Measurements from ENCODE around the gene ZNF195. TPM values are rescaled to one million over a fixed set of nuclear protein-coding genes. Genes with fewer than 3 reads are reported as not detected.

The ZNF195 gene
- total and polyA plus RNA-seq, 9 donors, result 8.3 to 26.0 (median 15.6) TPM

DNA sequence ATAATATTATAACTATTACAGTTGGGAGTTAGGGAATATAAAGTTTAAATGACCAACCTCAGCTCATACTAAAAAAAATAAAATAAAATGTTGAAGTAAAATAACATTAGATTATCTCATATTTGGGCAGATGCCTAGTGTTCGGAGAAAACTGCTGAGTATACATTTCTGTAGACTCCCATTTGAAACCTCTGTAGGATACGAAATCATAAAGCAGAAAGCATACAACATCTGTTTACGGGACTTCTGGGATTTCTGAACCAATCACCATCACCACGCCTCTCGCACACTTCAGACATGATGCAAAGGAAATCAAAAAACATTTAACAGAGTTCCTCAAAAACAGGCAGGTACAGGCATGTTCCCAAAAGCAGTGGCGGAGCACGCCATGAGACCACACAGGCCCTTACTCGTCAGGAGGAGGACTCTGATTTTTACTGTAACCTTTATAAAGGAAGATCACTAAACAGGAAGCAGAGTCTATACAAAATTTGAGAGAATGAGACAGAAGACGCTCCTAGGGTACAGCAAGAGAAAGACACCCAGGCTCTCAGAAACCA lies 8.6 kb downstream of the ZNF195 start:
- Histone ChIP-seq H3K9me3 (no peaks in the 10 kb centered on the region), H3K36me3 (no peaks in the 10 kb centered on the region), H3K4me1 (ENCODE audit: insufficient read depth) (no peaks in the 10 kb centered on the region), H3K27me3 (no peaks in the 10 kb centered on the region), H3K27ac (no peak overlapping the region), H3K4me3 (no peak overlapping the region)
- intact Hi-C loops (cut with DNase I), result no loop called here
- TF ChIP-seq EP300 (IDR thresholded peaks at IDR 0.05) (no peak), POLR2A (IDR thresholded peaks at IDR 0.05) (no peak)
- TF ChIP-seq, protein P1, sequence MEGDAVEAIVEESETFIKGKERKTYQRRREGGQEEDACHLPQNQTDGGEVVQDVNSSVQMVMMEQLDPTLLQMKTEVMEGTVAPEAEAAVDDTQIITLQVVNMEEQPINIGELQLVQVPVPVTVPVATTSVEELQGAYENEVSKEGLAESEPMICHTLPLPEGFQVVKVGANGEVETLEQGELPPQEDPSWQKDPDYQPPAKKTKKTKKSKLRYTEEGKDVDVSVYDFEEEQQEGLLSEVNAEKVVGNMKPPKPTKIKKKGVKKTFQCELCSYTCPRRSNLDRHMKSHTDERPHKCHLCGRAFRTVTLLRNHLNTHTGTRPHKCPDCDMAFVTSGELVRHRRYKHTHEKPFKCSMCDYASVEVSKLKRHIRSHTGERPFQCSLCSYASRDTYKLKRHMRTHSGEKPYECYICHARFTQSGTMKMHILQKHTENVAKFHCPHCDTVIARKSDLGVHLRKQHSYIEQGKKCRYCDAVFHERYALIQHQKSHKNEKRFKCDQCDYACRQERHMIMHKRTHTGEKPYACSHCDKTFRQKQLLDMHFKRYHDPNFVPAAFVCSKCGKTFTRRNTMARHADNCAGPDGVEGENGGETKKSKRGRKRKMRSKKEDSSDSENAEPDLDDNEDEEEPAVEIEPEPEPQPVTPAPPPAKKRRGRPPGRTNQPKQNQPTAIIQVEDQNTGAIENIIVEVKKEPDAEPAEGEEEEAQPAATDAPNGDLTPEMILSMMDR (IDR thresholded peaks at IDR 0.05), result no peak
- WGBS, 3 donors, result 84 to 88% (median 87%) methylated on average over 9 of the region's 9 CpGs
- DNase-seq, result no peak

GRCh38 chr11:3369366-3369765 lies 9.6 kb downstream of the ZNF195 start:
- TF ChIP-seq, protein P1 (IDR thresholded peaks at IDR 0.05), result no peak
- TF ChIP-seq EP300 (IDR thresholded peaks at IDR 0.05), result no peak
- TF ChIP-seq POLR2A (IDR thresholded peaks at IDR 0.05), result no peak
- intact Hi-C loops (cut with DNase I), result no loop called here
- Histone ChIP-seq H3K36me3 (no peaks in the 10 kb centered on the region), H3K4me1 (ENCODE audit: insufficient read depth) (no peaks in the 10 kb centered on the region), H3K27ac (no peak overlapping the region), H3K27me3 (no peaks in the 10 kb centered on the region), H3K4me3 (no peak overlapping the region), H3K9me3 (no peaks in the 10 kb centered on the region)
- no peak for DNase-seq
- 85 to 96% (median 87%) methylated on average over 6 of the region's 6 CpGs for WGBS, 3 donors

DNA sequence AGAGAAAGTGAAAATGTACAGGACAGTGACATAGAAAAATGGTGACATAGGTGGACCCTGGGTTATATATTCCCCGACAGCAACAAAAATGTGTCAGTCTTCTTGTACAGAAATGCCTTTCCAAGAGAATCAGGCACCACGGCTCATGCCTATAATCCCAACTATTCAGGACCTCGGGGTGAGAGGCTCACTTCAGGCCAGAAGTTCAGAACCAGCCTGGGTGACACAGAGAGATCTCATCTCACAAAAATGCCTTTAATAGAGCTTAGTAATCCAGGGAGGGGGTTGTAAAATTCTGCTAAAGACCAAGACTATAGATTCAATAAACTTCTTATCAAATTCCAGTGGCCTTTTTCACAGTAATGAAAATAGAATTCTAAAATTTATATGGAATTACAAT lies 10.7 kb downstream of the ZNF195 start:
- DNase-seq, result no peak
- WGBS, 3 donors, result 94 to 98% (median 95%) methylated on average over 3 of the region's 3 CpGs
- H3K36me3 ChIP-seq, result no peaks in the 10 kb centered on the region
- no peaks in the 10 kb centered on the region for H3K27me3 ChIP-seq
- no peak overlapping the region for H3K4me3 ChIP-seq
- no peak for TF ChIP-seq POLR2A (IDR thresholded peaks at IDR 0.05)
- TF ChIP-seq, protein P1 (IDR thresholded peaks at IDR 0.05), result no peak
- TF ChIP-seq EP300 (IDR thresholded peaks at IDR 0.05), result no peak
- no peak overlapping the region for H3K27ac ChIP-seq
- H3K4me1 ChIP-seq (ENCODE audit: insufficient read depth), result no peaks in the 10 kb centered on the region
- intact Hi-C loops (cut with DNase I), result no loop called here
- H3K9me3 ChIP-seq, result no peaks in the 10 kb centered on the region

- no peak for DNase-seq
- no peak for TF ChIP-seq EP300 (IDR thresholded peaks at IDR 0.05)
- TF ChIP-seq, protein P1 (IDR thresholded peaks at IDR 0.05), result no peak
- no peak for TF ChIP-seq POLR2A (IDR thresholded peaks at IDR 0.05)
- Histone ChIP-seq H3K4me3 (no peak overlapping the region), H3K36me3 (no peaks in the 10 kb centered on the region), H3K4me1 (ENCODE audit: insufficient read depth) (no peaks in the 10 kb centered on the region), H3K9me3 (no peaks in the 10 kb centered on the region), H3K27me3 (no peaks in the 10 kb centered on the region), H3K27ac (no peak overlapping the region)
- 94 to 99% (median 98%) methylated on average over 1 of the region's 1 CpG for WGBS, 3 donors
- intact Hi-C loops (cut with DNase I), result no loop called here
Observed at GRCh38 chr11:3367221-3367620, 11.7 kb downstream of the ZNF195 start.
